CD4-positive, alpha-beta T cell treated with Interleukin-17A for 4 hours (primary cell): ENCODE data around the gene CPNE8.

Experiments
- DNase-seq: peaks from one replicate; pipeline ENCODE4 v3.0.0-alpha.2; 2020; ENCODE audit warnings: mixed read lengths

Gene CPNE8

DNA sequence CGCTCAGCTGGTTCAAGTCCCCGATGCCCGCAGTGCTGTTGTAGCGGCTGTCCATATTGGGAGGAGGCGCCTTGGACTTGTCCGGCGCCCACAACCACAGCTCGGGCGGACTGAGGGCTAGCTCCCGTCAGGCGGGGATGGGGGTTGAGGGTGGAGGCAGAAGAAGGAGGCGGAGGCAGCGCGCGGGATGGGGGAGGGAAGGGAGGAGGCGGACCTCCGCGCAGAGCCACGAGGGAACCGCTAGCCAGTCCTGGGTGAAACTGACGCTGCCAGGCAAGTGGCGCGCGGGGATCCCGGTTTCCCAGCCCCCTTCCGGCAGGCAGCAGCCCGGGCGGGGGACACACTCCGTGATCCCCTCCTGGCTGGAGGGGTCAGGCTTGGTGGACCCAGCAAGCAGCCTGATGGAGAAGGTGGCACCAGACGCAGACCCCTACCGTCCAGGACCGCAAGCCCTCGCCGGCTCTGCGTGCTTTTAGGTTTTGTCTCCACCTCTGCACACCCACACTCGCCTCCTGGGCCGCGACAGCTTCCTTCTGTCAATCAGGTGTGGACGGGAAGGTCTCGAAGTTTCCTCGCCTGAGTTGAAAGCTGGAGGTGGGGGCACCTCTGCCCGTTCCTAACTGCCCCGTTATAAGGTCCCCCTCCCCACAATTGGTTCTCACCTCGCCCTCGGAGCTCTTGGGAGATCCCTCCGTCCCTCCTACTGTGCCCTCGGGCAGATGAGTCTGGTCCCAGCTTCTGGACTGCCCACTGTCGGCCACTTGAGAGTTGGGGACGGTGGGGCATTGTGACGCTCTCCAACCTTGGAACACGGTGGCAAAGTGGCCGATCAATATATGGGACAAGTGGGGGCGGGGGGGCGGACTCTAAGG is at the start of gene CPNE8:
TSS of gene CPNE8 (minus strand) at position 112 of the 872 bp plus-strand sequence. CDS start at position 55, 57 bp downstream.
- DNase-seq: peak; percentile 57

- DNase-seq: no peak
Observed at GRCh38 chr12:38954238-38954873, 49.0 kb upstream of the CPNE8 start.

DNA sequence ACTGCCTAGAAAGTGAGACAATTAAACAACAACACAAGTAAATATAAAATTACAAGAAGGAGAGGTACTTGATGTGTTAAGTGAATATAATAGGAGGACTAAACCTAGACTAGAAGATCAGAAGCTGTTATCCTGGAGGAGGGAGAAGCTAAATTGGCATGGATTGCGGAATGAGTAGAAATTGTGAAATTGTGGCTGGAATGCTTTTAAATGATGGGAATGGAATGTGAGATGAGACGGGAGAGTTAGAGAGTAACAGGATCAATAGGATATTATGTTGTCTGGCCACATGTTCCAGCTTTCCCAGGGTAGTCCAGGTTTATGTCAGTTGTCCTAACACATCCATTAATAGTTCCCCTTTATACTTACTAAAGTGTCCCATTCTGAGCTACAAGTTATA is 44.0 kb upstream of the CPNE8 start:
- DNase-seq: no peak

DNA sequence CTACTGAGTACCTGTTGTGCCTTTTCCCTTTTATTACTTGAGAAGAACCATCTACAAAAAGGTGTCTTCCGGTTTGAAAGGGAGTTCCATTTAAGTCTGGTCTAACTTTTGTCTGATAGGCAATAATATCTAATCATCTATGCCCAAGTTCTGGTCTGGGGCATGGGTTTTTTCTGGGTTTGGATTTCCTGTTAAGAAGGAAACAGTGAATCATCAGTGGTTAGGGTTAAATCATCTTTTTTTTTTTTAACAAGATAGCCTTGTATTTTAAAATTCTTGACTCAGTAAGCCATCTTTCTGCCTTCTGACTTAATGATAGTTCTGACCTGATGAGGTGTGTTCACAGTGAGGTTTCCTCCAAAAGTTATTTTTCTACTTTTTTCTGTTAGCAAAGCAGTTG is 29.3 kb upstream of the CPNE8 start:
- no peak for DNase-seq

DNA sequence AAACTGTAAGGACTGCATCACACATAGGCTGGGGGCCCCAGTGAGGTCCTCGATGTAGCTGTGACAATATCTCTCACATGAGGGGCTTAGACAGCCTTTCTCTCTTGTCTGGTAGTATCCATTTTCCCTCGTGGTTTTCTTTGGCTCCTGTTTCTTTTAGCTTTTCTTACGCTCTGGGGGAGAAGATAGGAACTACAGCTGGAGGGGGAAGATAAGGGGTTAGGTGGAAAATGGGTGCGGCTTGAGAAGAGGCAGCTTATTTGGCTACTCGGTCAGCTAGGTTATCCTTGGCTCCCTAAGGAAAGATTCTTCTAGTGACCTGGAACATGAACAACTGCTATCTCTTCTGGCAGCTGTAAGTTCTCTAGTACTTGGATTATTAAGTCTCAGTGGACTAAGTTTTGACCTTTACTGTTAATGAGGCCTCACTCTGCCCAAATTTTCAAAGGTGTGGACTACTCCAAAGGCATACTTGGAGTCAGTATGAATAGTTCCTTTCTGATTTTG is 28.7 kb upstream of the CPNE8 start:
- no peak for DNase-seq

DNA sequence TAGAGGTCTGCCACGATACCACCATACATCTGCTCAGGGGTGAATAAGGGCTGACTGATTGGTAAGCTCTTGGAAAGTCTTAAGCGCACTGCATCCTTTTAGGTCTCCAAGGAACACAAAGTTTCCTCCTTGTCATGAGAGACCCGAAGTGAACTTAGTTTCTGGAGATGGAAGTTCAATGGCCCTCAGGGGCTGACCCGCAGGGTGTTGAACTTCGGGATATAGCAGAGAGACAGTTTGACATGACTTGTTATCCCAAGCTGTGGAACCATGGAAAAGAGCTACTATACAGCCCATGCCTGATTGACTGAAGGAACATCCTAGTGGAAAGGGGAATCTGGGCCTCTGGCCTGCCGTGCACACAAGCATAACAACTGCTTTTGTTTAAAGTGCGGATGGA is 26.9 kb upstream of the CPNE8 start:
- no peak for DNase-seq

DNA sequence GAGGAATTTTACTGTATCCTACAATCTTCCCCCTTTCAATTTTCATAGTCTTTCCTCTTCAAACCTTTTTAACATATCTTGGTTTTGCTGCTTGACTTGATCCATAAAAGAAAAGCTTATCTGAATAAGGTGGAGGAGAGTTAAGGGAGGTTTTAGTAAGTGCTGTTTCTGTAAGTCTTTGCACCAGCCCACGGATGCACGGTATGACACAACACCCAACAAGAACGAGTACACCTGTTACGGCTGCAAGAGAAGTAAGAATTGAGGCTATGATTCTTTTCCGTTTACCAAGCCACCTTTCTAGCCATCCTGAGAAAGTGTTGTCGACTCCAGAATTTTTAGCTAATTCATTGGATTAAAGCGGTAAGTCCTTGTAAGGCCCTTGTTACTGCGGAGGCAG is 26.1 kb upstream of the CPNE8 start:
- no peak for DNase-seq

DNA sequence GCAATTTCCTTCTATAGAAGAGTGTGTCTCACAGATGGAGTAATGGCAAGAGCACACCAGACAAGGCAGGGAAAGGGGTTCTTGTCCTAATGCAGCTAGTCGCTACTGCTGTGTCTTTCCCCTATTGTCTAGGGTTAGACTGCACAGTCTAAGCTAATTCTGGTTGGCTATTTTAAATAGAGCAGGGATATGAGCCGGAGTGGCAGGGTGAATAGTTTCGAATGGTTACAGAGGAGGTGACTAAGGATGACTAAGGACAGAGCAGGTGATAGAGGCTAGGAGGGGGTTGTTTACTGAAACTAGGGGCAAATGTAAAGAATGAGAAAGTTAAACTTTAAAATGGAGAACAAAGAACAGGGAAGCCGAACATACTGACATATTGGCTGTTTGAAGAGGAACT is 25.6 kb upstream of the CPNE8 start:
- no peak for DNase-seq

DNA sequence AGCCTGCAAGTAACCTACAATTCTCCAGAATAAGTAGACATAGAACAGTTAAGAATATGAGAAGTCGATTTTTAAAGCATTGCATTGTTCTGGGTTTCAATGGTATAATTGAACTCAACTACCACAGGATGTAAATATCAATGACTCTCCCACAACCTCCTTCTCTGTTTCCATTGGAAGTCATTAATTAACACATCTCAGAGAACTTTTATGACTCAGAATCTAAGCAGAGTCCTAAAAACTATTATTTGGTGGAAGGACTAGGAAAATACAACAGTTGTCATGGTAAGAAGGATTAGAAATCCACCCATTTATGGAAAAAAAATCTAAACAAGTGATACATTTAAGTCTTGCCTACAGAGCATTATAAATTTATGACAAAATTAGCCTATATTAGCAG is 21.1 kb upstream of the CPNE8 start:
- DNase-seq: no peak

DNA sequence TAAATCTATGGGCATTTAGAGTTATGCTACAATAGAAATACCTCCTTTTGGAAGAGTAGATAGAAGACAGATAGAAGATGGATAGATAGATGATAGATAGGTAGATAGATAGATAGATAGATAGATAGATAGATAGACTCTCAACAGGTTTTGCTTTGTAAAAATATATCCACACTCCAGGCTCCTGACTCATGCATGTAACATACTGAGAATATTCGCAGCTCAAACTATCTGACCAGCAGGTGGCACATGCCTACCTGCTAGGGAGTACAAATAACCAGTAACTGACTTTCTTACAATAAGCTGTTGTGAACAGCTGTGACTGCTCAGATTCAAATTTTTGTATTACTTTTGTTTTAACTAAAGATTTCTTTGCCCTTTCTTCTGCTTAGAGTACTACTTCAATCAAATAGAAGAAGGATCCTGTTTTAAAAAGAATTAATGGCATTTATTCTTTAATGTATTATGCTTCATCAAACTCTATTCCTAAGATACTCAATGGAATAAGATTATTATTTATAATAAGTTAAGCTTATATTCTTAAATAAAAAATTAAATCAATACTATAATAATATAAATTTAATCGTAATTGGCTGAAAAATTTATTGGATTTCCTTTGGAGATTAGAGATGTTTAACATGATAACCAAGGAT is 15.8 kb upstream of the CPNE8 start:
- DNase-seq: peak; percentile 25

GRCh38 chr12:38919191-38919590 is 13.8 kb upstream of the CPNE8 start:
- DNase-seq: no peak

GRCh38 chr12:38915429-38916182 is 10.2 kb upstream of the CPNE8 start:
- no peak for DNase-seq

DNA sequence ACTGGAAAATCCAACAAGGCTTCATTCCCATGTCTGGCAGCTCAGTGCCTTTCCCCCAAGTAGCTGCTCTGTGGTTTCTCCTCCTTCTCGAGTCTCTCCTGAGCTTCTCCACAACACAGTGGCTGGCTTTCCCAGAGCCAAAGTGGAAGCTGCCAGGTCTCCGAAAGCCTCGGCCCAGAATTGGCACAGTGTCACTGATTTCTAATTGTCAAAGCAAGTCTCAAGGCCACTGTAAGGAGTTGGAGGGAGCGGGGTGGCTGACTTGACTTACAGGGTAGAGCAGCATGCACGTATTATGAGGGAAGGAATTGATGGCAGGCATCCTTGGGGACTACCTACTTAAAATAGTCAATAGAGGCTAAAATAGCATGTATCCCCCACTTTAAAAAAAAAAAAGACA is 6.7 kb upstream of the CPNE8 start:
- DNase-seq: no peak

GRCh38 chr12:38911611-38912010 is 6.2 kb upstream of the CPNE8 start:
- DNase-seq: no peak

- DNase-seq: no peak
Observed at GRCh38 chr12:38907201-38907923, 2.0 kb upstream of the CPNE8 start.

DNA sequence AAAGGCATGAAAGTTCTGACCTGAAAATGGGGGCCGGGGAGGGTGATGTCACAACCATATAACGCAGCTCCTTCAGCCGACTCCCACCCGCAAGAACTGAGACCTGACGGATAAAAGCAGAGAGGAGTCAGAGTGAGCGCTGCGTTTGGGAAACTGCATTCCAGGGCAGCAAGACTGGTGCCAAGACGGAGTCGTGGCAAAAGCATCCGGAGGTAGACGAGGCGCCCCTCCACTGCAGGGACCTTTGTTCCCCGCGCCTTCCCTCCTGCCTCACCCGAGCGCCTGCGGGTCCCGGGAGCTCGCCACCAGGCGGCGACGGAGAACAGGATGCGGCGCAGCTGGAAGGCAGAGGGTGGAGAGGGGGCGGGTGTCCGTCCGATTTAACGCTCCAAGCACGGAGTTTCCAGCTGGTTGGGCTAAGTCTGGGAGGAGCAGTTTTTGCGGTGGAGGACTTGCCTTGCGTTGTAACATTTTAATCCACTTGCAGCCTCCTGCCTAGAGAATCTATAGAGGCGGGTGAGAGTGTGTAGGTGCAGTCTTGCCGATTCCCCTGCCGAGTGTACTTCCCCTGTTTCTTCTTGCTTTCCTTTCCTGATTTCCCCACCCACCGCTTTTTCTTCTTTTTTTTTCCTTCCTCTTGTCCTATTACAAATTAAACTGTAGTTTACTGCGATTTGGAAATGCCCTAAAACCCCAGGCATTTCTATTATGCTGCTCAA is 1.2 kb upstream of the CPNE8 start:
- DNase-seq: peak; percentile 75

DNA sequence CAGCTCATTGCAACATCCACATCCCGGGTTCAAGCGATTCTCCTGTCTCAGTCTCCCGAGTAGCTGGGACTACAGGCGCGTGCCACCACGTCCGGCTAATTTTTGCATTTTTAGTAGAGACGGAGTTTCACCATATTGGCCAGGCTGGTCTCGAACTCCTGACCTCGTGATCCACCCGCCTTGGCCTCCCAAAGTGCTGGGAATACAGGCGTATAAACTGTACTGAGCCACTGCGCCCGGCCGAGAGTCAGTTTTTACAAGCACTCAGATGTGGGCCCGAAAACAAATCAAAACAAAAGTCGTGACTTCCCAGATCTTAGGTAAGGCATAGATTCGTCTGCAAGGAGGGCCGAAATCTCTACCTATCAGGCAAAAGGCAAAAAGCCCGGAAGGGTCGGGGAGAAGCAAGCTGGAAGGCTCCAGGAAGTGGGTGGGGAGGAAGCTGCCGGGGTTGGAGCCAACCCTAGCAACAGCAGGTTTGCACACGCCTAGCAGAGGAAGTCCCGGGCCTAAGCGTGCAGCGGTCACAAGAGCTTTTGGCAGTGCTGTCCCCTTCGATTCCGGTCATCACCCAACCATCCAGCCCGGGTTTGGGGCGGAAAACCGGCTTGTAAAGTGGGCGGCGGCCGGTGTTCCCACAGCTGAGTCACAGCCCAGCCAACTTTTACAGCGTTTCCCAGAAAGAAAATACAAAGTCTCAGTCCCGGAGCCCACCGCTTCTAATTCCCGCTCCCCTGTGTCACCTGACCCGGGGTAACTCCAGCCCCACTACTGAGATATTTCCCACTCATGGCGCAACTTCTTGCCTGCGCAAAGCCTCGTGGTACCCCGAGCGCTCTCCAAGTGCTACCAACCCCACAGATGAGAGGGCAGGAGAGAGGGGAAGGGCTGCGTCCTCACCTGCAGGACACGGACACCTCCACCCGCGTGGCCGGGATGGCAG is 583 bp downstream of the CPNE8 start:
- peak; percentile 65 for DNase-seq

- no peak for DNase-seq
Observed at GRCh38 chr12:38903596-38903995, 1.8 kb downstream of the CPNE8 start.

DNA sequence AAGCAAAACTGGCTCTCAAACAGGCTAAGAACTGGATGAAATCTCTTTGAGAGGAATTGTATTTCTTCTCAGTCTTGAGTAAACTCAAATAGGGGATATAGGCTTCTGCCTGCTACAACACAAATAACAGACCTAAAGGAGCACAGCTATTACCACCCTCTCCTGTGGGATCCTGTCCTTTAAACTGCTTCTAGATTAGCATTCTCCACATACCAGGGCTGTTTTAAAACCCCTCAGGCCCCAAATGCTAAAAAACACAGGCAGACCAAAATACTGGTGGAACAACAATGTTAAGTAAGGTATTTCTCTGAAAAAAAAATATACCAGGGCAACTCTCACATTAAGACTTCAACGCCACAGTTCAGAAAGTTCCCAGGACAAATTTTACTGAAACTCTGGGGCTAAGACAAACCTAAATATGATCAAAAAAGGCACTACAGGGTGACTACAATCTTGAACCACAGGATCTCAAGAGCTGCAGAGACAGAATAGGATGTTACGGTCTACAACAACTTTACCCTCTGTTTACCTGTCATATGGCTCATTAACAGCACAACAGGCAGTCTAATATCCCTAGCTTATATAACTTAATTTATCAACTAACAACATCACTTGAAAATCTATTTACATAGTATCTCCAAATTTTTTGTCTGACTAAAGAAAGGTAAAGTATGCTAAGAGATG is 7.2 kb downstream of the CPNE8 start:
- DNase-seq: no peak

GRCh38 chr12:38895446-38895845 is 9.9 kb downstream of the CPNE8 start:
- no peak for DNase-seq
